GM23248 (cell line): ENCODE data around the gene PPM1H.

Experiments
- EZH2 ChIP-seq: fragments of 200-600 bp; sonication (generic); IDR thresholded peaks from 2 replicates; pipeline ENCODE4 v1.6.1; 2018; ENCODE audit warnings: antibody characterized with exemption, mild to moderate bottlenecking; ENCODE audit not compliant: insufficient read depth, poor library complexity, severe bottlenecking
- EZH2phosphoT487 ChIP-seq: fragments of 200-600 bp; sonication (generic); IDR thresholded peaks from 2 replicates; pipeline ENCODE4 v1.6.1; 2018; ENCODE audit warnings: antibody characterized with exemption, moderate library complexity, mild to moderate bottlenecking, low read depth; ENCODE audit not compliant: insufficient read depth

GRCh38 chr12:62779488-62779887, 155.5 kb downstream of the PPM1H start:
- TF ChIP-seq EZH2: no peak
- TF ChIP-seq EZH2phosphoT487: no peak
